Peyer's patch (tissue), 4 donors: Measurements from ENCODE around the gene RFX2. TPM values are rescaled to one million over a fixed set of nuclear protein-coding genes. Genes with fewer than 3 reads are reported as not detected.
"Not testable (repeated sequence)": the region's sequence is repeated elsewhere in the genome, so short reads cannot be mapped to it uniquely, and the experiment has no call there.

Experiments
- DNase-seq, 3 donors: peaks; one replicate each; pipeline ENCODE4 v3.0.0-alpha.2; 2017 to 2019
- H3K27ac ChIP-seq, 4 donors: fragments of 200-600 bp; sonication (generic); one replicate each; pipeline ENCODE4 v1.5.1; 2016 to 2019
- H3K27me3 ChIP-seq, 2 donors: fragments of 200-600 bp; sonication (generic); one replicate each; pipeline ENCODE4 v1.5.1; 2019
- H3K36me3 ChIP-seq, 3 donors: fragments of 200-600 bp; sonication (generic); one replicate each; pipeline ENCODE4 v1.5.1; 2016 to 2019
- H3K4me1 ChIP-seq, 4 donors: fragments of 200-600 bp; sonication (generic); one replicate each; pipeline ENCODE4 v1.5.1; 2016 to 2019
- H3K4me3 ChIP-seq, 4 donors: fragments of 200-600 bp; sonication (generic); 1 replicate in 3 of 4; 2 replicates in 1 of 4; pipeline ENCODE4 v1.5.1; 2016 to 2019; ENCODE audit warnings: mild to moderate bottlenecking in 1 of 4
- H3K9me3 ChIP-seq, 4 donors: fragments of 200-600 bp; sonication (generic); one replicate each; pipeline ENCODE4 v1.5.1; 2016 to 2019; ENCODE audit warnings: mild to moderate bottlenecking in 1 of 4
- POLR2A ChIP-seq, 2 donors: fragments of 450-650 bp; IDR thresholded peaks; one replicate each; pipeline ENCODE4 v1.5.1; 2017; ENCODE audit warnings: antibody characterized with exemption in 2 of 2, mild to moderate bottlenecking in 2 of 2, moderate library complexity in 2 of 2
- total RNA-seq, 4 donors: library from RNA; depleted of rRNA; stranded (reverse); fragments of >200 nt; gene quantifications; one replicate each; pipeline ENCODE4 v1.1.0, GENCODE V29; 2016
- TF ChIP-seq, protein P1 (sequence below), 6 experiments: fragments of 450-650 bp in 4 of 6; fragments of 200-600 bp in 2 of 6; sonication (generic) in 1 of 6; IDR thresholded peaks; one replicate each; pipeline ENCODE4 v1.5.1; 2017 to 2019; ENCODE audit warnings: antibody characterized with exemption in 6 of 6, mild to moderate bottlenecking in 3 of 6, moderate library complexity in 1 of 6

RFX2 gene
- total RNA-seq, 4 donors from 2014 or later: 2.6 to 33.9 (median 10.3) TPM

GRCh38 chr19:5967571-5967970 lies 142.7 kb downstream of the RFX2 start:
- H3K4me3 ChIP-seq: no peak overlapping the region
- no peaks in the 10 kb centered on the region for H3K9me3 ChIP-seq
- peaks cover 5 to 44% (median 19%) of the 10 kb centered on the region in 4 donors for H3K4me1 ChIP-seq
- H3K27ac ChIP-seq: peak overlapping the region in 3 of 4 donors; percentile 12 to 62 (median 53)
- H3K36me3 ChIP-seq: no peaks in the 10 kb centered on the region
- TF ChIP-seq POLR2A (IDR thresholded peaks at IDR 0.05): no peak
- TF ChIP-seq, protein P1, sequence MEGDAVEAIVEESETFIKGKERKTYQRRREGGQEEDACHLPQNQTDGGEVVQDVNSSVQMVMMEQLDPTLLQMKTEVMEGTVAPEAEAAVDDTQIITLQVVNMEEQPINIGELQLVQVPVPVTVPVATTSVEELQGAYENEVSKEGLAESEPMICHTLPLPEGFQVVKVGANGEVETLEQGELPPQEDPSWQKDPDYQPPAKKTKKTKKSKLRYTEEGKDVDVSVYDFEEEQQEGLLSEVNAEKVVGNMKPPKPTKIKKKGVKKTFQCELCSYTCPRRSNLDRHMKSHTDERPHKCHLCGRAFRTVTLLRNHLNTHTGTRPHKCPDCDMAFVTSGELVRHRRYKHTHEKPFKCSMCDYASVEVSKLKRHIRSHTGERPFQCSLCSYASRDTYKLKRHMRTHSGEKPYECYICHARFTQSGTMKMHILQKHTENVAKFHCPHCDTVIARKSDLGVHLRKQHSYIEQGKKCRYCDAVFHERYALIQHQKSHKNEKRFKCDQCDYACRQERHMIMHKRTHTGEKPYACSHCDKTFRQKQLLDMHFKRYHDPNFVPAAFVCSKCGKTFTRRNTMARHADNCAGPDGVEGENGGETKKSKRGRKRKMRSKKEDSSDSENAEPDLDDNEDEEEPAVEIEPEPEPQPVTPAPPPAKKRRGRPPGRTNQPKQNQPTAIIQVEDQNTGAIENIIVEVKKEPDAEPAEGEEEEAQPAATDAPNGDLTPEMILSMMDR (IDR thresholded peaks at IDR 0.05): no peak
- no peaks in the 10 kb centered on the region for H3K27me3 ChIP-seq
- DNase-seq: no peak

GRCh38 chr19:5966941-5967340 lies 143.4 kb downstream of the RFX2 start:
- TF ChIP-seq, protein P1 (IDR thresholded peaks at IDR 0.05): no peak
- TF ChIP-seq POLR2A (IDR thresholded peaks at IDR 0.05): no peak
- no peak for DNase-seq
- H3K4me1 ChIP-seq: peaks cover 9 to 50% (median 26%) of the 10 kb centered on the region in 4 donors
- H3K4me3 ChIP-seq: no peak overlapping the region
- H3K27ac ChIP-seq: peak overlapping the region in 2 of 4 donors; percentile 53 to 62
- H3K9me3 ChIP-seq: no peaks in the 10 kb centered on the region
- no peaks in the 10 kb centered on the region for H3K36me3 ChIP-seq
- H3K27me3 ChIP-seq: no peaks in the 10 kb centered on the region

GRCh38 chr19:5966215-5966614 lies 144.1 kb downstream of the RFX2 start:
- no peak for TF ChIP-seq POLR2A (IDR thresholded peaks at IDR 0.05)
- TF ChIP-seq, protein P1 (IDR thresholded peaks at IDR 0.05): no peak
- H3K9me3 ChIP-seq: no peaks in the 10 kb centered on the region
- no peaks in the 10 kb centered on the region for H3K27me3 ChIP-seq
- H3K4me1 ChIP-seq: peaks cover 16 to 58% (median 32%) of the 10 kb centered on the region in 4 donors
- H3K27ac ChIP-seq: peak overlapping the region in 2 of 4 donors; percentile 43 to 55
- no peak overlapping the region for H3K4me3 ChIP-seq
- no peak for DNase-seq
- H3K36me3 ChIP-seq: no peaks in the 10 kb centered on the region

DNA sequence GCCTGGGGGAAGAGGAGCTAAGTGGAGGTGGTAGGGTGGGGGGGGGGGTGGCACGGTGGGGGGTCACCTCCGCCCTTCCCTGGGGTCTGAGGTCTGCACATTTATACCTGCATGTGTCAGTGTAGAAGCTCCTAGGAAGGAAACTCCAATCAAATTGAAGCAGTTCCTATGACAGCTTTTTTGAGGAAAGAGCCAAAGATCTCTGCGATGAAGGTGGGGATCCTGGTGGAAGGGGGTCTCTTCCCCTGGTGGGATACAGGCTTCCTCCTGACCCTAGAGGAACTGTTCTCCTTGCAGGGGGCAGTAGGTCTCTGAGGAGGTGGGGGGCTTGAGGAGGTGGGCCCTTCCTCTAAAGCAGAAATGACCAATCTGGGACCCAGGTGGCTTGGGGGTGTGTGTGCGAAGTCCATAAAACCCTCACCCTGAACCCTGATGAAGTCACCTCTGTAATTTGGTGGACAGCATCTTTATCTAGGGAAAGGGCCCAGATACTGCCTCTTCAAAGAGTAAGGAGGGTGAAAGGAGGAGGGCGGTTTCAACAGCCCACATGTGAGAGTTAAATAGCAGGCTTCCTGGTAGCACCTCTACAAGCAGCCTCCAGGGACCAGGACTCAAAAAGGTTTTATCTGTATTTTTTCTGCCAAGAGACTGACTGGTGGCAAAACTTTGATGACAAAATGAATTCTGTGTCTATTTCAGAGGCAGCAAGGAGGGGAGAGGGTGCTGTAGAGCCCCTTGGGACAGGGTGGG lies 145.3 kb downstream of the RFX2 start:
- DNase-seq: no peak
- Histone ChIP-seq H3K27me3 (no peaks in the 10 kb centered on the region), H3K27ac (no peak overlapping the region), H3K4me1 (peaks cover 16 to 70% (median 42%) of the 10 kb centered on the region in 4 donors), H3K36me3 (no peaks in the 10 kb centered on the region), H3K9me3 (no peaks in the 10 kb centered on the region), H3K4me3 (no peak overlapping the region)
- TF ChIP-seq, protein P1 (IDR thresholded peaks at IDR 0.05): no peak
- TF ChIP-seq POLR2A (IDR thresholded peaks at IDR 0.05): no peak

GRCh38 chr19:5963855-5964254 lies 146.4 kb downstream of the RFX2 start:
- H3K36me3 ChIP-seq: no peaks in the 10 kb centered on the region
- no peaks in the 10 kb centered on the region for H3K27me3 ChIP-seq
- H3K4me1 ChIP-seq: peaks cover 16 to 70% (median 41%) of the 10 kb centered on the region in 4 donors
- TF ChIP-seq, protein P1 (IDR thresholded peaks at IDR 0.05): no peak
- no peak for TF ChIP-seq POLR2A (IDR thresholded peaks at IDR 0.05)
- H3K27ac ChIP-seq: peak overlapping the region in 2 of 4 donors; percentile 77 to 90
- H3K9me3 ChIP-seq: no peaks in the 10 kb centered on the region
- DNase-seq: no peak
- H3K4me3 ChIP-seq: no peak overlapping the region

- DNase-seq, H3K36me3 ChIP-seq, H3K4me3 ChIP-seq, H3K9me3 ChIP-seq, H3K27me3 ChIP-seq: not testable (repeated sequence)
- peaks cover 20 to 70% (median 38%) of the 10 kb centered on the region in 4 donors for H3K4me1 ChIP-seq
- H3K27ac ChIP-seq: peak overlapping the region; percentile 68 to 90 (median 78)
Measured at GRCh38 chr19:5963259-5963658, 147.0 kb downstream of the RFX2 start.
